ENCODE data around the gene TXNDC2.

DNA sequence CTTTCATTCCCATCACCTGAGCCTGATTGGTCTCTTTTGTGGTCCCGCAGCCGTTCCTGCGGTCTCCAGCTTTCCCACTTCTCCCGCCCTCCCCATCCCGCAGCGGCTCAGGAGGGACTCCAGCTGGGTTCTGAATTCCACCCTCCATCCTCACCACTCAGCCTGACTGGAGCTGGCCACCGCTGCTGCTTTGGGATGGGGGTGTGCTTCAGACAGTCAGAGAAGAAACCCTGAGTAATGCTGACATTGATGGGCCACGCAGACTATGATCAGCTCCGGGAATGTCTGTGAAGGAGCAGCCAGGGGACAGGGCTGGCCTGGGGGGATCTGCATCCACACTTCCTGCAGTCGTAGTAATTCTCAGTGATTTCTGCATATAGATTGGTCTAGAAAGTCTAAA is 45.9 kb upstream of the TXNDC2 start:
- TF ChIP-seq, protein P1, sequence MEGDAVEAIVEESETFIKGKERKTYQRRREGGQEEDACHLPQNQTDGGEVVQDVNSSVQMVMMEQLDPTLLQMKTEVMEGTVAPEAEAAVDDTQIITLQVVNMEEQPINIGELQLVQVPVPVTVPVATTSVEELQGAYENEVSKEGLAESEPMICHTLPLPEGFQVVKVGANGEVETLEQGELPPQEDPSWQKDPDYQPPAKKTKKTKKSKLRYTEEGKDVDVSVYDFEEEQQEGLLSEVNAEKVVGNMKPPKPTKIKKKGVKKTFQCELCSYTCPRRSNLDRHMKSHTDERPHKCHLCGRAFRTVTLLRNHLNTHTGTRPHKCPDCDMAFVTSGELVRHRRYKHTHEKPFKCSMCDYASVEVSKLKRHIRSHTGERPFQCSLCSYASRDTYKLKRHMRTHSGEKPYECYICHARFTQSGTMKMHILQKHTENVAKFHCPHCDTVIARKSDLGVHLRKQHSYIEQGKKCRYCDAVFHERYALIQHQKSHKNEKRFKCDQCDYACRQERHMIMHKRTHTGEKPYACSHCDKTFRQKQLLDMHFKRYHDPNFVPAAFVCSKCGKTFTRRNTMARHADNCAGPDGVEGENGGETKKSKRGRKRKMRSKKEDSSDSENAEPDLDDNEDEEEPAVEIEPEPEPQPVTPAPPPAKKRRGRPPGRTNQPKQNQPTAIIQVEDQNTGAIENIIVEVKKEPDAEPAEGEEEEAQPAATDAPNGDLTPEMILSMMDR (IDR thresholded peaks at IDR 0.05), result no peak
- TF ChIP-seq POLR2A (IDR thresholded peaks at IDR 0.05) (no peak), POLR2AphosphoS5 (IDR thresholded peaks at IDR 0.05) (no peak)

Measured in prostate gland (tissue), 2 donors.